Brain microvascular endothelial cell (primary cell): ENCODE data around the gene AIFM1.

ENCODE experiments used
- DNase-seq: peaks from one replicate; pipeline ENCODE4 v3.0.0-alpha.2; 2020
- H3K27ac ChIP-seq: fragments of 250-450 bp; sonication (Bioruptor Pico); 2 replicates; pipeline ENCODE4 v1.5.1; 2020; ENCODE audit warnings: mild to moderate bottlenecking, moderate library complexity
- H3K27me3 ChIP-seq: fragments of 250-450 bp; sonication (Bioruptor Pico); replicated peaks from 2 replicates; pipeline ENCODE4 v1.5.1; 2020; ENCODE audit warnings: mild to moderate bottlenecking
- H3K36me3 ChIP-seq: fragments of 250-450 bp; sonication (Bioruptor Pico); replicated peaks from 2 replicates; pipeline ENCODE4 v1.5.1; 2020; ENCODE audit warnings: mild to moderate bottlenecking
- H3K4me3 ChIP-seq: 2 replicates; pipeline ENCODE4 v1.5.1; 2011; ENCODE audit warnings: low read depth, mild to moderate bottlenecking, control low read depth, low read length, moderate library complexity
- CTCF ChIP-seq: IDR thresholded peaks from 2 replicates; pipeline ENCODE4 v1.5.1; 2011; ENCODE audit warnings: low read depth, mild to moderate bottlenecking, moderate library complexity, low read length, control low read depth, inconsistent platforms; ENCODE audit errors: missing control alignments
- in situ Hi-C: cut with HindIII; loops from 2 replicates; pipeline ENCODE4 v1.10.0; 2017; ENCODE audit warnings: low sequenced_read_pairs, low pct_ligation_motif_present

Gene AIFM1

GRCh38 chrX:130090364-130090763 lies 75.3 kb downstream of the AIFM1 start:
- no peaks in the 10 kb centered on the region for H3K27me3 ChIP-seq
- in situ Hi-C loops, result no loop called here
- TF ChIP-seq CTCF, result no peak
- no peak overlapping the region for H3K4me3 ChIP-seq
- DNase-seq, result no peak
- no peak overlapping the region for H3K27ac ChIP-seq
- no peaks in the 10 kb centered on the region for H3K36me3 ChIP-seq

- Histone ChIP-seq H3K27me3 (no peaks in the 10 kb centered on the region), H3K27ac (no peak overlapping the region), H3K36me3 (no peaks in the 10 kb centered on the region), H3K4me3 (no peak overlapping the region)
- TF ChIP-seq CTCF, result no peak
- no peak for DNase-seq
- in situ Hi-C loops, result no loop called here
These were observed 79.0 kb downstream of the AIFM1 start for GRCh38 chrX:130086447-130087206.

- Histone ChIP-seq H3K4me3 (no peak overlapping the region), H3K27ac (no peak overlapping the region), H3K36me3 (no peaks in the 10 kb centered on the region), H3K27me3 (no peaks in the 10 kb centered on the region)
- DNase-seq, result no peak
- no peak for TF ChIP-seq CTCF
- in situ Hi-C loops, result no loop called here
These were observed 79.8 kb downstream of the AIFM1 start for GRCh38 chrX:130085551-130086446.

GRCh38 chrX:130084631-130085237 lies 80.9 kb downstream of the AIFM1 start:
- Histone ChIP-seq H3K4me3 (no peak overlapping the region), H3K27ac (no peak overlapping the region), H3K36me3 (no peaks in the 10 kb centered on the region), H3K27me3 (no peaks in the 10 kb centered on the region)
- DNase-seq, result no peak
- in situ Hi-C loops, result no loop called here
- no peak for TF ChIP-seq CTCF

- Histone ChIP-seq H3K27me3 (no peaks in the 10 kb centered on the region), H3K4me3 (no peak overlapping the region), H3K27ac (no peak overlapping the region), H3K36me3 (no peaks in the 10 kb centered on the region)
- no peak for DNase-seq
- TF ChIP-seq CTCF, result no peak
- in situ Hi-C loops, result no loop called here
These were observed 81.8 kb downstream of the AIFM1 start for GRCh38 chrX:130083656-130084382.
